Measurements from ENCODE around the gene ZBTB17. TPM values are rescaled to one million over a fixed set of nuclear protein-coding genes. Genes with fewer than 3 reads are reported as not detected.
"Not testable (repeated sequence)": the region's sequence is repeated elsewhere in the genome, so short reads cannot be mapped to it uniquely, and the experiment has no call there.

Gene ZBTB17
- polyA plus RNA-seq, 3 donors from 2014 or later: 6.1 to 21.4 (median 7.0) TPM

DNA sequence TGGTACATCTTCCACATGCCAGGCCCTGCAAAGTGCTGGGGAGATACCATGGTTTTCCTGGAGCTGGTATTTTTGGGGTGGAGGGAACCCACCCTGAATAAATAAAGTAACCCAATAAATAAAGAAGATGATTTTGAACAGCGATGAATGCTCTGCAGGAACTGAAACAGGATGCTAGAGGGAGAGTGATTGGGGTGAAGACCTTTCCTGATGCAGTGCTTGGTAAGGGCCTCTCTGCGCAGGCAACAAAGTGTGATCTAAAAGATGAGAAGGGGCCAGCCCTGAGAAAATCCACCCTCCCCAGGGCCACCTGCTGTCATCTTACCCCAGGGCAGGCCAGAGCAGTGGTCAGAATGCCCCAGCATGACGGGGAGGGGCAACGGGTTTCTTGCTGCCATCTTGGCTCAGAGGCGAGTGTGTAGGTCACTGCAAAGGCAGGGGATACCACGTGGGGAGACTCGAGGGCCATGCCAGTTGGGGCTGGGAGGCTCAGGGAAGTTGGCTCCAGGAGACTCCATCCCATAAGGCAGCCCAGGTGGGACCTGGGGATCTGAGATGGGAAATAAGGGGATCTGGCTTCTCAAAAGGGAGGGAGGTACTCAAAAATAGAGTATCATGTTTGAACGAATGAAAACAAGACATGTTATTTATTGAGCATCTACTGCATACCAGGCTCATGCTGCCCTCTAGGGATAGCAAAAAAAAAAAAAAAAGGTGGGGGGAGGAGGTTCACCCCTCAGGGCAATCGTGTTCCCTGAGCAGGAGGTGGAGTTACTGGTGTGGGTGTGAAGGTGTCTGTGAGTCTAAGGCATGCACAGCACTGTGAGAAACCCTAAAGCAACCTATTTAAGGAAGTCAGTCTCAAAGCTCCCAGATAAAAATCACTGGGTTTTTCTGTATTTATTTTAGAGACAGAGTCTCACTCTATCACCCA is 30.9 kb upstream of the ZBTB17 start:
- Mint-ChIP-seq H3K27ac (peak overlapping the region in 2 of 6 donors; percentile 14 to 16), H3K36me3 (no peaks in the 10 kb centered on the region)

DNA sequence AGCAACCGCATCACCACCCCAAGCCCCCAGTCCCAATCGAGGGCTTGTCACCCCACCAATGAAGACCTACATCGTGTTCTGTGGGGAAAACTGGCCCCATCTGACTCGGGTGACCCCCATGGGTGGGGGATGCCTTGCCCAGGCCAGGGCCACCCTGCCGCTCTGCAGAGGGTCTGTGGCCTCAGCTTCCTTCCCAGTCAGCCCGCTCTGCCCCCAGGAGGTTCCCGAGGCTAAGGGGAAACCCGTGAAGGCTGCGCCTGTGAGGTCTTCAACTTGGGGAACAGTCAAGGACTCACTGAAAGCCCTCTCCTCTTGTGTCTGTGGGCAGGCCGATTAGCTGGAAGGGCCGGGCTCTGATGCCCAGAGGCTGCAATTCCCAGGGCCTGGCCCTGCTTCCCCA is 30.1 kb upstream of the ZBTB17 start:
- H3K27me3 Mint-ChIP-seq (ENCODE audit: low read depth in 3 of 3): peaks cover 1 to 6% (median 2%) of the 10 kb centered on the region in 3 donors
- no peak overlapping the region for H3K27ac Mint-ChIP-seq
- H3K4me3 Mint-ChIP-seq: no peak overlapping the region

More for the DNA sequence above, 30.9 kb upstream of the ZBTB17 start:
- peaks cover 1 to 8% (median 2%) of the 10 kb centered on the region in 3 donors for H3K27me3 Mint-ChIP-seq (ENCODE audit: low read depth in 3 of 3)
- DNase-seq: no peak
- no peak overlapping the region for H3K4me3 Mint-ChIP-seq
- H3K4me1 Mint-ChIP-seq: no peaks in the 10 kb centered on the region
- H3K9me3 Mint-ChIP-seq: no peaks in the 10 kb centered on the region

DNA sequence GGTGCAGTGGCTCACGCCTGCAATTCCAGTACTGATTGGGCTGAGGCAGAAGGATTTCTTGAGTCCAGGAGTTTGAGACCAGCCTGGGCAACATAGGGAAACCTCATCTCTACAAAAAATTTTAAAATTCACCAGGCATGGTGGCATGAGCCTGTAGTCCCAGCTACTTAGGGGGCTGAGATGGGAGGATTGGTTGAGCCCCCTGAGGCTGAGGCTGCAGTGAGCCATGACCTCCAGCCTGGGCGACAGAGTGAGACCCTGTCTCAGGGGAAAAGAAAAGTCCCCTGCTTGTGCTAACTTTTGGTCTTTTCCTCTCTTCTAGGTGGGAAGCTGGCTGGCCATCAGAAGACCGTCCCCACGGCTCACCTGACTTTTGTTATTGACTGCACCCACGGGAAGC is 29.7 kb upstream of the ZBTB17 start:
- H3K27me3 Mint-ChIP-seq (ENCODE audit: low read depth in 3 of 3): peaks cover 1 to 6% (median 2%) of the 10 kb centered on the region in 3 donors
- H3K4me1 Mint-ChIP-seq: no peaks in the 10 kb centered on the region
- no peak for DNase-seq
- H3K27ac Mint-ChIP-seq: no peak overlapping the region
- no peaks in the 10 kb centered on the region for H3K9me3 Mint-ChIP-seq
- H3K36me3 Mint-ChIP-seq: no peaks in the 10 kb centered on the region
- H3K4me3 Mint-ChIP-seq: no peak overlapping the region

More for the DNA sequence above, 30.1 kb upstream of the ZBTB17 start:
- H3K9me3 Mint-ChIP-seq: no peaks in the 10 kb centered on the region
- no peak for DNase-seq
- H3K36me3 Mint-ChIP-seq: no peaks in the 10 kb centered on the region
- H3K4me1 Mint-ChIP-seq: no peaks in the 10 kb centered on the region

DNA sequence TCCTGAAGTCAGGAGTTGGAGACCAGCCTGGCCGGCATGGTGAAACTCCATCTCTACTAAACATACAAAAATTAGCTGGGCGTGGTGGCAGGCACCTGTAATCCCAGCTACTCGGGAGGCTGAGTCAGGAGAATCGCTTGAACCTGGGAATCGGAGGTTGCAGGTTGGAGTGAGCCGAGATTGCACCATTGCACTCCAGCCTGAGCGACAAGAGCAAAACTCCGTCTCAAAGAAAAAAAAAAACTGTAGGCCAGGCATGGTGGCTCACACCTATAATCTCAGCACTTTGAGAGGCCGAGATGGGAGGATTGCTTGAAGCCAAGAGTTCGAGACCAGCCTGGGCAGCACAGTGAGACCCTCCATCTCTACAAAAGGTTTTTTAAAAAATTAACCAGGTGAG is 25.4 kb upstream of the ZBTB17 start:
- H3K4me3 Mint-ChIP-seq, H3K27ac Mint-ChIP-seq: not testable (repeated sequence)

DNA sequence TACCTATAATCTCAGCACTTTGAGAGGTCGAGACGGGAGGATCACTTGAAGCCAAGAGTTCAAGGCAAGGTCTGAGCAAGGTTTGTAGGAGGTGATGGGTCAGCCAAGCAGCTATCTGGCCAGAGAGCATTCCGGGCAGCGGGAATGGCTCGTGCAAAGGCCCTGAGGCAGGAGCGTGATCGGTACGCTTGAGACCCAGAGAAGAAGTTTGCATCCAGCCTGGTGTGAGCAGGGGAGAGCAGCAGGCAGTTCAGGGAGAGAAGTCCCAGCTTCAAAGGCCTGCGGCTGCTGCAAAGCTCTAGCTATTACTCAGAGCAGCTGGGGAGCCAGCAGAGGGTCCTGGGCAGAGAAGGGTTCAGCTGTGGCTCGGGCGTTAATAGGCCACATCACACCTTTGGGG is 23.0 kb upstream of the ZBTB17 start:
- no peak for DNase-seq
- no peaks in the 10 kb centered on the region for H3K36me3 Mint-ChIP-seq
- peaks cover 0 to 12% (median 3%) of the 10 kb centered on the region in 3 donors for H3K27me3 Mint-ChIP-seq (ENCODE audit: low read depth in 3 of 3)
- H3K4me3 Mint-ChIP-seq: no peak overlapping the region
- no peaks in the 10 kb centered on the region for H3K9me3 Mint-ChIP-seq
- no peaks in the 10 kb centered on the region for H3K4me1 Mint-ChIP-seq
- no peak overlapping the region for H3K27ac Mint-ChIP-seq

More for the DNA sequence above, 25.4 kb upstream of the ZBTB17 start:
- not testable (repeated sequence) for H3K27me3 Mint-ChIP-seq (ENCODE audit: low read depth in 3 of 3); H3K36me3 Mint-ChIP-seq; H3K4me1 Mint-ChIP-seq; H3K9me3 Mint-ChIP-seq; DNase-seq

DNA sequence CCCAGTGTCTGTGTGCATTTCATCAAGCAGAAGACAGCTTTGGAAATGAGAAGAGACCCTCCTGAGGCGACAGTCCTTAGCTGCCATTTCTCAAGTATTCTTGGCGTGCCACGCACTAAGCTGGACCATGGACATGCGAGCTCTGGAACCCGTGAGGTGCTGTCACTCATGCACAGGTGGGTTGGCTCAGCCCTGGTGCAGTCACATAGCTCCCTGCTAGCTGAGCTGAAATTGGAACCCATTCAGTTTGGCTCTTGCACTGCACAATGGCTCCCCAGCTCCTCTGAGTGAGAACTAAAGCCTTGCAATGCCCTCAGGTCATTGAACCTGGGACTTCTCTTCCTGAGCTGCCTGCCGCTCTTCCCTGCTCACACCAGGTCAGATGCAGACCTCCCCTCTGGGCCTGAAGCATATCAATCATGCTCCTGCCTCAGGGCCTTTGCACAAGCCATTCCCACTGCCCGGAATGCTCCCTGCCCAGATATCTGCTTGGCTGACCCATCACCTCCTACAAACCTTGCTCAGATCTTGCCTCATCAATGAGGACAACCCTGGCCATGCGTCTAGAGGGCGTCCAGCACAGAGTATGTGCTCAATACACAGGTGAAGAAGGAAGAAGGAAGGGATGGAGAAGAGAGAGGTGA is 21.9 kb upstream of the ZBTB17 start:
- H3K9me3 Mint-ChIP-seq: no peaks in the 10 kb centered on the region
- no peak for DNase-seq
- H3K4me3 Mint-ChIP-seq: no peak overlapping the region
- no peaks in the 10 kb centered on the region for H3K36me3 Mint-ChIP-seq
- H3K4me1 Mint-ChIP-seq: no peaks in the 10 kb centered on the region
- peaks cover 0 to 12% (median 2%) of the 10 kb centered on the region in 3 donors for H3K27me3 Mint-ChIP-seq (ENCODE audit: low read depth in 3 of 3)
- no peak overlapping the region for H3K27ac Mint-ChIP-seq

DNA sequence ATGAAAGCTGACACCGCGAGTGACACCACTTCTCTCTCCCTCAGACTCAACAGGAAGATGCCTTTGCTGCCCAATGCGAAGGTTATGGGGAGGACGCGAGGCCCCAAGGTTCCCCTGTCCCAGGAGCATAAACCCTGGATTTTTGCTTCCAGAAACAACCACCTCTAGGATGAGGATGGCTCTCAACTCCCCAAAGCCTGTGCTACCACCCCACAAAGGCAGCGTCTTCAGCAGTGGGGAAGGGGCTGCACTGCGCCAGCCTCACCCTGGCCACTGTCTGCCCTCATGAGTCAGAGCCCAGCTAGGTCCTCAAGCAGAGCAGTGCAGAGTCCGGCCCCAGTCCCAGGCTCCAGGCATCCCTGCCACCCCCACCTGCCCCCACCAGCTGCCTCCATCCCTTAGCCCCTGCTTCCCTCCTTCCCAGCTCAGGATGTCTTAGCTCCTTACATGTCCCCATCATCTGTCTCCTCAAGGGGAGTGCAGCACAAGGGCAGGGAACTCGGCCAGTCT is 21.2 kb upstream of the ZBTB17 start:
- no peak for DNase-seq
- peaks cover 0 to 12% (median 2%) of the 10 kb centered on the region in 3 donors for H3K27me3 Mint-ChIP-seq (ENCODE audit: low read depth in 3 of 3)
- H3K4me3 Mint-ChIP-seq: no peak overlapping the region
- H3K9me3 Mint-ChIP-seq: no peaks in the 10 kb centered on the region
- H3K27ac Mint-ChIP-seq: no peak overlapping the region
- H3K36me3 Mint-ChIP-seq: no peaks in the 10 kb centered on the region
- no peaks in the 10 kb centered on the region for H3K4me1 Mint-ChIP-seq

DNA sequence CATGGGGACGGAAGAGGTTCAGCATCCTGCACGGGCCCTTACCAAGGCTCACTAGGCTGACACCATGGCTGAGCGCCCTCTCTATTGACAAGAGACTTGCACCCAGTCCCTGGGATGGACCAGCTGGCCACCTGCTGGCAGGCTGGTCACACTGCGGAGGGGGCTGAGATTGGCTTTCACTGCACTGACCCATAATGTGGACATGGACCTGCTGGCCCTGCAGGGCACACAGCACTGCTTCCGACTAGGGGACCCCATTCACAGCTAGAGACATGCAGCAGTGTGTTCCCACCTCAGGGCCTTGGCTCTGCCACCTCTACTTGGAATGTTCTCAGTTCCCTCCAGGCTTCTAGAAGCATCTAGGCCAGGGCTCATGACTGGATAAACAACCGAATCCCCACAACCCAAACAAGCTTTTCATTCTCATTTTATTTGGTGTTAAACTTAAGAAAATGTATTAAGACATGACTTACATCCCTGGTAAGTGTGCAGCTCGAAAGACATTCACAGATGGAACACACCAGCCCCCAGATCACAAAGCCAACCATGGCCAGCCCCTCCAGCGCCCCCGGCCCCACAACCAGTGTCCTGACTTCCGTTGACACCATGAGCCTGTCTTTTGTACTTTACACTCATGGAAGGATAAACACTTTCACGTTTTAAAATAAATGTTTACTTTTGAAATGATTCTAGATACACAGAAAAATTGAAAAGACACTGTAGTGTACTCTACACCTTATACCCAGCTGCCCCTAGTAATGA is 18.9 kb upstream of the ZBTB17 start:
- peak; percentile 11 to 43 (median 22) for DNase-seq
- H3K27me3 Mint-ChIP-seq (ENCODE audit: low read depth in 3 of 3): peaks cover 0 to 12% (median 2%) of the 10 kb centered on the region in 3 donors
- H3K4me3 Mint-ChIP-seq: no peak overlapping the region
- H3K36me3 Mint-ChIP-seq: no peaks in the 10 kb centered on the region
- no peak overlapping the region for H3K27ac Mint-ChIP-seq
- no peaks in the 10 kb centered on the region for H3K9me3 Mint-ChIP-seq
- H3K4me1 Mint-ChIP-seq: no peaks in the 10 kb centered on the region

DNA sequence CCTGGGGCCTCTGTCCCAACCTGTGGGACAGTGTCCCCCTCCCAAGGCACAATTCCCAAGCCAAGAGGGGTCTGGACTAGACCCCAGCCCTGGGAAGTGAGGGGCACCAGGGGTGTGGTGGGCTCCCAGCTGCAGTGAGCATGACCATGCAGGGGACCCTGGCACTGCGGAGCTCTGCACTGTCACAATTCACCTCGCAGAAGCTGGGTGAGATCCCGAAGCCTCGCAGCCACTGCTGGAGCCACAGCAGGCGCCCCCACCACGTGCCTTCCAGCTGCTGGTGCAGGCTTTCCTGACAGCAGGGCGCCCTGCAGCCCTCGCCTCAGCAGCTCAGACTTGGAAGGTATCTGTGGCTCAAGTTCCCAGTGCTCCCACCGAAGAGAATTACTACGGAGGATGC is 18.2 kb upstream of the ZBTB17 start:
- no peaks in the 10 kb centered on the region for H3K36me3 Mint-ChIP-seq
- H3K9me3 Mint-ChIP-seq: no peaks in the 10 kb centered on the region

DNA sequence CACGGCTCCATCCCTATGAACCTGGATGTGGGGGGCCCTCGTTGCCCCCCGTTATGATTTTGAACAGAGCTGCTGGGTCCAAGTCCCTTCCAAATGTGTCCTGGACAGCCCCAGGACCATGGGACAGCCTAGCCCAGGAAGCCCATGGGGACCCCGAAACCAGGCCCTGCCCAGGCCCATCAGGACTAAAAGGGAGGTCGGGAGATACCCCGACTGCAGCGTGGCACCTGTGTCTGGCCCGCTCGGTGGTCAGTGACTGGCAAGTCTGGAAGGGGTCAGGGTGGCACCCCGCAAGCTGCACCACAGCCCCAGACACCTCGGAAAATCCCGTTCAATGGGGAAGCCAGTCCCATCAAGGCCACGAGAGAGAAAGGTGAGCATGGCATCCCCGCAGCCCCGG is 17.8 kb upstream of the ZBTB17 start:
- Mint-ChIP-seq H3K9me3 (no peaks in the 10 kb centered on the region), H3K27ac (no peak overlapping the region), H3K27me3 (ENCODE audit: low read depth in 3 of 3) (peaks cover 2 to 8% (median 2%) of the 10 kb centered on the region in 3 donors), H3K4me3 (no peak overlapping the region), H3K4me1 (no peaks in the 10 kb centered on the region), H3K36me3 (no peaks in the 10 kb centered on the region)
- DNase-seq: no peak

More for the DNA sequence above, 18.2 kb upstream of the ZBTB17 start:
- no peak for DNase-seq
- Mint-ChIP-seq H3K4me1 (no peaks in the 10 kb centered on the region), H3K4me3 (no peak overlapping the region), H3K27me3 (ENCODE audit: low read depth in 3 of 3) (peaks cover 0 to 12% (median 2%) of the 10 kb centered on the region in 3 donors), H3K27ac (no peak overlapping the region)

DNA sequence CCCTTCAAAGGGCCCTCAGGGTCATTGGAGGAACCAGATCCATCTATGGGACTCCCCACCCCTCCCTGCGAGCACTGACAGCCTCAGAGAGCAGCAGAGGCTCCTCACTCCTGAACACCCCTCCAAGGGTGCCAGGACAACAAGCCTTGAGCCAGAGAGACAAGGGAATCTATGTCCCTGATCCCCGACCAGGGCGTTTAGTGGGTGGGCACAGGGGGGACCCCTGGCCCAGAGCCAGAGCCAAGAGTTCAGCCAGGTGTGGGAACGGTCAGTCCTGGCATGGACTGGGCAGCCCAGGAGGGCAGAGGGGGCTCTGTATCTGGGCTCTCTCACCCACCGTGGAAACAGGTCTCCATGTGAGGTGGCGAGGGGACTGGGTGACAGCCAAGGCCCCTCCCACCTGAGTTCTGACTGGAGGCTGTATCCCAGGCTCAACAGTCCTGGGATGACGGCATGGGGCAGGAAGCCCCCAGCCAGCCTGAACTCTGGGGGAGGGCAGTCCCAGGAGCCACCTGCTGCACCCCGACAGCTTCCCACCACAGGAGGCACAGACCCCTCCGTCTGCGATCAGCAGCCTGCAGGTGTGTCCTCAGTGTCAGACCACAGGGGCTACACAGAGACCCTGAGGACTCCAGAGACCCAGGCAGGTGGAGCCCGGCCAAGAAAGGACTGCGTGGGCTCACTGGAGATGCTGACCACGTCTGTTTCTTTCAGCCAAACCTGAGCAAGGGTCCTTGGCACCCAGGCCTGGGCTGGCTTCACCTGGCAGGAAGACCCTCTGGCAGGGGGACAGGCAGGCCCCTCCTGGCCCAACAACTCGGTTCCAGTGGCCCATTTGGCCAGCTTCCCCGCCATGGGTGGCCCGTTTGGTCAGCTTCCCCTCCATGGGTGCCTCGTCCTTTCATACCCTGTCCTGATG is 16.9 kb upstream of the ZBTB17 start:
- H3K4me3 Mint-ChIP-seq: no peak overlapping the region
- H3K36me3 Mint-ChIP-seq: no peaks in the 10 kb centered on the region
- H3K27me3 Mint-ChIP-seq (ENCODE audit: low read depth in 3 of 3): peaks cover 2 to 5% (median 2%) of the 10 kb centered on the region in 3 donors
- H3K4me1 Mint-ChIP-seq: no peaks in the 10 kb centered on the region
- no peak overlapping the region for H3K27ac Mint-ChIP-seq
- H3K9me3 Mint-ChIP-seq: no peaks in the 10 kb centered on the region
- no peak for DNase-seq

DNA sequence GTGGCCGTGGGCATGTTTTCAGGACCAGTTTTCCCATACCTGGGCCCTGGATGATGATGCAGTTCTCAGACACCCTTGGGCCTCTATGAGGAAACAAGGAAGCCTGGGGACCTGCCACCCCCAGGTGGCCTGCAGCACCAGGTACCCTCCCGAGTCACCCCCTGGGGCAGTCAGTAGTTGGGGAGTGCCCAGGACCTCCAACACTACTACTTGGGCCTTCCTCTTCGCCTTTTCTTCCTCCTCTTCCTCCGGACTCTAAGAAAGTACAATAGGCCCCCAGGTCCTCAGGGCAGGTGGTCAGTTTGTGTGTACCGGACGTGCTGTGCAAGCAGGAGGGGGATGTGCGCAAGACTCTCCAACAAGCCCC is 16.3 kb upstream of the ZBTB17 start:
- no peak overlapping the region for H3K4me3 Mint-ChIP-seq
- H3K9me3 Mint-ChIP-seq: no peaks in the 10 kb centered on the region
- H3K27me3 Mint-ChIP-seq (ENCODE audit: low read depth in 3 of 3): peaks cover 2 to 4% (median 2%) of the 10 kb centered on the region in 3 donors

More for the DNA sequence above, 16.3 kb upstream of the ZBTB17 start:
- no peaks in the 10 kb centered on the region for H3K4me1 Mint-ChIP-seq
- H3K36me3 Mint-ChIP-seq: no peaks in the 10 kb centered on the region
- DNase-seq: no peak
- no peak overlapping the region for H3K27ac Mint-ChIP-seq
